Thoracic aorta (tissue), 2 donors: Measurements from ENCODE around the gene SH2D3A. TPM values are rescaled to one million over a fixed set of nuclear protein-coding genes. Genes with fewer than 3 reads are reported as not detected.

Experiments used
- ATAC-seq: fragments of 150-250 bp; one replicate; pipeline ENCODE4 v1.8.0; 2017; ENCODE audit warnings: low read depth; ENCODE audit not compliant: insufficient number of reproducible peaks, low FRiP score
- DNase-seq: peaks from one replicate; pipeline ENCODE4 v3.0.0-alpha.2; 2020; ENCODE audit warnings: low spot score
- H3K27ac ChIP-seq, 2 donors: fragments of 200-600 bp; sonication (generic); 1 replicate in 1 of 2; 2 replicates in 1 of 2; pipeline ENCODE4 v1.5.1; 2016; ENCODE audit warnings: mild to moderate bottlenecking in 2 of 2, moderate library complexity in 2 of 2
- H3K27me3 ChIP-seq: fragments of 200-600 bp; sonication (generic); replicated peaks from 2 replicates; pipeline ENCODE4 v1.6.0; 2016; ENCODE audit warnings: mild to moderate bottlenecking; ENCODE audit not compliant: insufficient read depth
- H3K36me3 ChIP-seq: fragments of 200-600 bp; sonication (generic); one replicate; pipeline ENCODE4 v1.5.1; 2016
- H3K4me1 ChIP-seq, 2 donors: fragments of 200-600 bp; sonication (generic); 1 replicate in 1 of 2; 2 replicates in 1 of 2; pipeline versions ENCODE4 v1.5.1 to v1.6.0; 2016; ENCODE audit warnings: low read depth in 2 of 2, mild to moderate bottlenecking in 1 of 2; ENCODE audit not compliant: control insufficient read depth in 1 of 2
- H3K4me3 ChIP-seq: fragments of 200-600 bp; sonication (generic); 2 replicates; pipeline ENCODE4 v1.5.1; 2016; ENCODE audit warnings: mild to moderate bottlenecking
- H3K9me3 ChIP-seq: fragments of 200-600 bp; sonication (generic); 2 replicates; pipeline ENCODE4 v1.5.1; 2016
- CTCF ChIP-seq: fragments of 200-600 bp; sonication (generic); IDR thresholded peaks from one replicate; pipeline ENCODE4 v1.5.1; 2019; ENCODE audit warnings: antibody characterized with exemption
- total RNA-seq, 2 donors: library from RNA; depleted of rRNA; stranded (reverse); fragments of >200 nt; gene quantifications; one replicate each; pipeline versions ENCODE4 v1.1.0 to v1.2.3, GENCODE V29; 2016

The SH2D3A gene
- total RNA-seq, 2 donors from 2014 or later: 0.68 to 7.1 TPM

- DNase-seq (no peak), ATAC-seq (peak; percentile 63)
- Histone ChIP-seq H3K27ac (peak overlapping the region; percentile 81 to 84), H3K4me3 (peak overlapping the region; percentile 48), H3K36me3 (peaks cover 39% of the 10 kb centered on the region), H3K4me1 (peaks cover 15 to 46% of the 10 kb centered on the region in 2 donors), H3K9me3 (no peaks in the 10 kb centered on the region), H3K27me3 (no peaks in the 10 kb centered on the region)
- peak; percentile 14 for TF ChIP-seq CTCF
These were observed 22.6 kb downstream of the SH2D3A start for GRCh38 chr19:6744381-6745301.

- H3K4me3 ChIP-seq: peak overlapping the region; percentile 48
- H3K27ac ChIP-seq: peak overlapping the region; percentile 81 to 84
- no peak for TF ChIP-seq CTCF
- DNase-seq (no peak), ATAC-seq (no peak)
- H3K36me3 ChIP-seq: peaks cover 32% of the 10 kb centered on the region
- peaks cover 18 to 49% of the 10 kb centered on the region in 2 donors for H3K4me1 ChIP-seq
- H3K9me3 ChIP-seq: no peaks in the 10 kb centered on the region
- no peaks in the 10 kb centered on the region for H3K27me3 ChIP-seq
These were observed 23.4 kb downstream of the SH2D3A start for GRCh38 chr19:6743714-6744380.

GRCh38 chr19:6743066-6743465, 24.2 kb downstream of the SH2D3A start:
- H3K36me3 ChIP-seq: peaks cover 25% of the 10 kb centered on the region
- peaks cover 26 to 57% of the 10 kb centered on the region in 2 donors for H3K4me1 ChIP-seq
- H3K27ac ChIP-seq: peak overlapping the region; percentile 81 to 84
- H3K4me3 ChIP-seq: no peak overlapping the region
- no peak for TF ChIP-seq CTCF
- ATAC-seq (no peak), DNase-seq (no peak)
- H3K9me3 ChIP-seq: no peaks in the 10 kb centered on the region
- H3K27me3 ChIP-seq: no peaks in the 10 kb centered on the region

- no peaks in the 10 kb centered on the region for H3K27me3 ChIP-seq
- ATAC-seq (no peak), DNase-seq (no peak)
- peak overlapping the region; percentile 87 to 93 for H3K27ac ChIP-seq
- peak overlapping the region; percentile 88 for H3K4me3 ChIP-seq
- H3K4me1 ChIP-seq: peaks cover 34 to 71% of the 10 kb centered on the region in 2 donors
- H3K9me3 ChIP-seq: no peaks in the 10 kb centered on the region
- H3K36me3 ChIP-seq: peaks cover 6% of the 10 kb centered on the region
- no peak for TF ChIP-seq CTCF
These were observed 26.5 kb downstream of the SH2D3A start for GRCh38 chr19:6740589-6741343.
